Transverse colon (tissue), 4 donors: ENCODE data around the gene HDAC4.

Experiments
- EP300 ChIP-seq: sonication (generic); formaldehyde crosslinking; IDR thresholded peaks from one replicate; pipeline ENCODE4 v1.6.1; 2017; ENCODE audit warnings: antibody characterized with exemption, low read depth
- POLR2A ChIP-seq: fragments of 450-650 bp; IDR thresholded peaks from one replicate; pipeline ENCODE4 v1.6.1; 2016; ENCODE audit warnings: antibody characterized with exemption, mild to moderate bottlenecking, moderate library complexity
- POLR2AphosphoS5 ChIP-seq, 3 donors: sonication (generic); formaldehyde crosslinking; IDR thresholded peaks; one replicate each; pipeline ENCODE4 v1.6.1; 2016; ENCODE audit warnings: antibody characterized with exemption in 3 of 3
- TF ChIP-seq, protein P1 (sequence below), 5 experiments: fragments of 200-600 bp in 3 of 5; fragments of 450-650 bp in 2 of 5; sonication (generic) in 3 of 5; IDR thresholded peaks; 1 replicate in 2 of 5; 2 replicates in 3 of 5; pipeline ENCODE4 v1.5.1; 2016 to 2017; ENCODE audit warnings: antibody characterized with exemption in 5 of 5, inconsistent platforms in 3 of 5, mild to moderate bottlenecking in 2 of 5, moderate library complexity in 1 of 5

DNA sequence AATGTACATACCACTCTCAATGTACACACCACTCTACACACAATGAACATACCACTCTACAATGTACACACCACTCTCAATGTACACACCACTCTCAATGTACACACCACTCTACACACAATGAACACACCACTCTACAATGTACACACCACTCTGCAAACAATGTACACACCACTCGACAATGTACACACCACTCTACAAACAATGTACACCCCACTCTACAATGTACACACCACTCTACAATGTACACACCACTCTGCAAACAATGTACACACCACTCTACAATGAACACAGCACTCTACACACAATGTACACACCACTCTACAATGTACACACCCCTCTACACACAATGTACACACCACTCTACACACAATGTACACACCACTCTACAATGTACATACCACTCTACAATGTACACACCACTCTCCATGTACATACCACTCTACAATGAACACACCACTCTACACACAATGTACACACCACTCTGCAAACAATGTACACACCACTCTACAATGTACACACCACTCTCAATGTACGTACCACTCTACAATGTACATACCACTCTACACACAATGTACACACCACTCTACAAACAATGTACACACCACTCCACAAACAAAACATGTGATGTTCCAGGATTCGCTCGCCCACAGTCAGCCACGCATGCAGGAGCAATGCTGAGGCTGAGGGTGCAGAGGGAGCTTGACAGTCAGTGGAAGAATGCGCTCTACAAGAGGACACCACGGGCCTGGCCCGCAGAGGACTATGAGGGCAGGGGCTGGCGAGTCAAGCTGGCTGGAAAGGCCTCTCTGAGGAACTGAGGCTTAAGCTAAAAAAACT, 118.2 kb downstream of the HDAC4 start:
- TF ChIP-seq, protein P1, sequence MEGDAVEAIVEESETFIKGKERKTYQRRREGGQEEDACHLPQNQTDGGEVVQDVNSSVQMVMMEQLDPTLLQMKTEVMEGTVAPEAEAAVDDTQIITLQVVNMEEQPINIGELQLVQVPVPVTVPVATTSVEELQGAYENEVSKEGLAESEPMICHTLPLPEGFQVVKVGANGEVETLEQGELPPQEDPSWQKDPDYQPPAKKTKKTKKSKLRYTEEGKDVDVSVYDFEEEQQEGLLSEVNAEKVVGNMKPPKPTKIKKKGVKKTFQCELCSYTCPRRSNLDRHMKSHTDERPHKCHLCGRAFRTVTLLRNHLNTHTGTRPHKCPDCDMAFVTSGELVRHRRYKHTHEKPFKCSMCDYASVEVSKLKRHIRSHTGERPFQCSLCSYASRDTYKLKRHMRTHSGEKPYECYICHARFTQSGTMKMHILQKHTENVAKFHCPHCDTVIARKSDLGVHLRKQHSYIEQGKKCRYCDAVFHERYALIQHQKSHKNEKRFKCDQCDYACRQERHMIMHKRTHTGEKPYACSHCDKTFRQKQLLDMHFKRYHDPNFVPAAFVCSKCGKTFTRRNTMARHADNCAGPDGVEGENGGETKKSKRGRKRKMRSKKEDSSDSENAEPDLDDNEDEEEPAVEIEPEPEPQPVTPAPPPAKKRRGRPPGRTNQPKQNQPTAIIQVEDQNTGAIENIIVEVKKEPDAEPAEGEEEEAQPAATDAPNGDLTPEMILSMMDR (IDR thresholded peaks at IDR 0.05): no peak
- TF ChIP-seq POLR2A (no peak), POLR2AphosphoS5 (IDR thresholded peaks at IDR 0.05) (no peak), EP300 (no peak)
